Muscle of arm (tissue), 12 donors: ENCODE data around the gene TRNP1. TPM values are rescaled to one million over a fixed set of nuclear protein-coding genes. Genes with fewer than 3 reads are reported as not detected.

Experiments
- DNase-seq: peaks from one replicate; pipeline ENCODE4 v3.0.0-alpha.2; 2013
- polyA plus RNA-seq, 12 donors: library from polyadenylated mRNA; unstranded; fragments of 120-200 nt; gene quantifications; one replicate each; pipeline ENCODE4 v1.2.1, GENCODE V29; 2013; ENCODE audit not compliant: insufficient read length in 12 of 12

The TRNP1 gene
- polyA plus RNA-seq, 12 donors: 0.62 to 5.3 (median 1.6) TPM; not detected in 2

GRCh38 chr1:27000817-27001460, 7.4 kb downstream of the TRNP1 start:
- DNase-seq: no peak

DNA sequence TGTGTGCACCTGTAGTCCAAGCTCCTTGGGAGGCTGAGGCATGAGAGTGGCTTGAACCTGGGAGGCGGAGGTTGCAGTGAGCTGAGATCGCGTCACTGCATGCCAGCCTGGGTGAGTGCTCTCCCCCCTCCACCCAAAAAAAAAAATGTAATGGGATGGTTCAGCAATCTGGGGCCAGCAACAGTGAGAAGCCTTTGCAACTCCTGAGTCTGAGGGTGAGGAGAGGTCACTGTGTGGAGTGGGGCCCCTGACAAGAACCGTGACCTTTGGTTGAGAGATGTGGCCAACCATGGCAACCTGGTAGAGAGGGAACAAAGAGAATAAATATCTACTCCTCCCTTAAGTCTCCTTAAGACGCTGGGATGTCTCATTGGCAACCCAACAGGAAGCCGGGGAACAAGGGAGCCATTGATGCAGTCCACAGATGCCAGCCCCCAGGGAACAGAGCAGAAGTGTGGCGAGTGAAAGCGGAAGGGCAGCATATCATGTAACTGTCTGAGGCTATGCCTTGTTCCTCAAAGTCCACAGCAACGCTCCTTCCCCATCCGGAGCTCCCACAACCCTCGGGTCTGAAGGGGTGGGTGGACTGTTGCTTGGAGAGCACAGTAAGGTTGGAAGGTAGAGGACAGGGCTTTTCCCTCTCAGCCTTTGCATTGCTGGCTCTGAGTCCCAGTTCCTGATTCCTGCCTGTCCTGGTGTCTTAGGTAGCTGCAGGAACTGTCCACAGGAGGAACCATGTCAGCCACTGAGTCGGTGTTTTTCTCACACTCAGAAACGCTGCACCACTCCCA, 8.3 kb downstream of the TRNP1 start:
- DNase-seq: peak; percentile 35

GRCh38 chr1:27003745-27004470, 10.4 kb downstream of the TRNP1 start:
- DNase-seq: no peak

DNA sequence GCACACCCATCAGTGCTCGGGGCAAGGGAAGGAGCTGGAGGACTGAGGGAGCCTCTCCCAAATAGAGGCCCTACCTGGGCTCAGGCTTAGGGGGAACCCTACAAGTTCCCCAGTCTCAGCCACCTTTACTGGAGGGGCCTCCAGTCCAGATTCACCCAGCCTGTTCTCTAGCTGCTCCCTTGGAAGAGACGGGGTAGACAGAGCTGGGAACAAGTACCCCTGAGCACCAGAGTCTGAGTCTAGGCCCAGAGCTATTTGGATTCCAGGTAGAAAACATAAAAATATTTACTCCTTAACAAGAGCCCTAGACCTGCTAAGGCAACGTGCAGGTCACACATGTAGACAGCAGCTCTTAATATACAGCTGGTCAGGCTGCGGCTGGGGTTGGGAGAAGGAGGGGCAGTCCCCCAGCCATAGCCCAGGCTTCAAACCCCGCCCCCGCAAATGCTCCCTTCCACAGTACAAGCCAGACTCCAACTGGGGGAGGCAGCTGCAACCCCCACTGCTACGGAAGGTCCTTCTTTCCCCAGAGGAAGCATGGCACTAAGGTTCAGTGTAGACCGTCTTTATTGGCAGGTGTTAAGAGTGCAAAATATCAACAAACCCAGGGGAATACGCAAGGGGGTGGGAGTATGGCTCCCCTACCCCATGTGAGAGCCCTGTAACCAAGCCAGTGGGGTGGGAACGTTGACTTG, 11.1 kb downstream of the TRNP1 start:
- DNase-seq: no peak

DNA sequence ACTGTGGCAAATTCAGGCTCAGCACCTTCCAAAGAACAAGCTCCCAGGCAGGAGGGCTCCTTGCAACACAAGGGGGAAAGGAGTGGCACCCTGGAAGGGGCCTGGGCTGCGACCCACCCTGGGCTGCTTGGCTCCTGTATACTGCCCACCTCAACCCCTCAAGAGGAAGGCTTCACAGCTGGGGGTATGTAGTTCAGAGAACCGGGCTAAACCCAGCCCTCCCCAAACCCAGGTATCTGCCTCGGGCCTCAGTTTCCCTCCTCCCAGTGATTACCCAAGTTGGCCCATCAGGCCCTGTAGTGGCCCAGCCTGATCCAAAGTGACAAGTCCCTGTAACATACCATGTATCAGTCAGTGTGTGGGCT, 11.7 kb downstream of the TRNP1 start:
- no peak for DNase-seq

DNA sequence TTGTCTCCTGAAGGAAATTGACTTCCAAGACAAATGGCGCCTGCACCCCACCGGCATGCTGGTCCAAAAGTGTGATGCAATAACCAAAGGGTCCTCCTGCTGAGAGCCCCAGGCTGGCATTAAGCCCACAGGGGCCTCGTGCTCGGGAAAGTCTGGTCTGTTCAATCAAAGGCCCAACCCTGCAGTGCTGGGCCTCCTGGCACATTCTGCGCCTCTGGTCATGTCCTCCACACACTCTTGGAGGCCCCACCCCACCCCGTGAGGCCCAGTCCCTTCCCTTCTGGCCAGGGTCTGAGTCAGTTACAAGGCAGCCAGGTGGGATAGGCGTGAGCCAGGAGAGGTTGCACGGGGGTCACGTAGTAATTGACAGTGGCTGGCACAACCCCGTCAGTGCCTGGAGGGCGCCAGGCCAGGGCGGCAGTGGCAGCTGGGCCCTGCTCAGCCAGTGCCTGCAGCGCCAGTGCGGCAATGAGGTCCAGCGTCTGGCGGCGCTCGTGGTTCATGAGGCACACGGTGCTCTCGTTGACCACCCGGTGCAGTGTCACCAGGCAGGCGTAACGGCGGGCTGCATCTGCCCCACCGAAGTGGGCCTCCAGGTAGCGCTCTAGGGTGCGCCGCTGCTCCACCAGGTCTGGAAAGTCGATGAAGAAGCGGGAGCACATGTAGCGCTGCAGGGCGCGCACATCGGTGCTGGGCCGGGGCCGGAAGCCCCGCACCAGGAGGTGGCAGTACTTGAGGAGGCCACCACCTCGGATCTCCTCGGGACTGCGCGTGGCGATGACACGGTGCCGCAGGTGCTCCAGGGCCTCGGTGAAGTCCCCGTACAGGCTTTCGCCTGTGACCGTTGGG, 12.4 kb downstream of the TRNP1 start:
- DNase-seq: no peak

- no peak for DNase-seq
Measured at GRCh38 chr1:27006683-27007082, 13.2 kb downstream of the TRNP1 start.

GRCh38 chr1:27007909-27008582, 14.6 kb downstream of the TRNP1 start:
- no peak for DNase-seq

GRCh38 chr1:27009601-27010197, 16.2 kb downstream of the TRNP1 start:
- no peak for DNase-seq

DNA sequence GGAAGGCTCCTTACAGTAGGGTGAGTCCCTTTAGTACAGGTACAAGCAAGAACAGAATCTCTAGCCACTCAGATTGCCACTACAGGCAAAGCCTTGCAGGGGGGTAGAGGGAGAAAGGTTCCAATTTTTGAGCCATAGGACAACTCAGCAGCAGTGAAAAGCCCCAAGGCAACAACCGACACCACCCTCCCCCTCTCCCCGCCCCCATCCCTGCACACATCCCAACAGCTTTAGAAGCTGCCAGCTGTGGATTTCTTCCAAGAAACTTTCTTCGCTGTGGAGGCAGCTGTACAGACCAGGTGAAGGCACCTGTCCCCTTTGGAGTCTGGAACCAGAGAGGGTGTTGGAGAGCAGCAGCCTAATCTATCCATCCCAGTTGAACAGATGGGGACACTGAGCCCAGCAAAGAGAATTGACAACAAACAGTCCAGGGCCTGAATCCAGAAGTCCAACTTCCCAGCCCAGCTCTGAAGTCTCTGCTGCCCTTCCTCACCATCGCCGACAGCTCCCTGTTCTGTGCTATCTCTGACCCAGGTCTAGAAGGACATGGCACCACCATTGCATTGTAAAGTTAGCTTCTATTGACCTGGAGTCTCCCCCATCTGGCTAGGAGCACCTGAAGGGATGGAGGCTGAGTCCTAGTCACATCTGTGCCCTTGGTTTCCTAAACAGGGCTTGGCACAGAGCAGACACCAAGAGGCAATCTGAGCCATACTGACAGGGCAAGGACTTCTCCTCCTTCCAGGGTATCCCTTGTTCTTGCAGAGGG, 16.9 kb downstream of the TRNP1 start:
- DNase-seq: no peak

DNA sequence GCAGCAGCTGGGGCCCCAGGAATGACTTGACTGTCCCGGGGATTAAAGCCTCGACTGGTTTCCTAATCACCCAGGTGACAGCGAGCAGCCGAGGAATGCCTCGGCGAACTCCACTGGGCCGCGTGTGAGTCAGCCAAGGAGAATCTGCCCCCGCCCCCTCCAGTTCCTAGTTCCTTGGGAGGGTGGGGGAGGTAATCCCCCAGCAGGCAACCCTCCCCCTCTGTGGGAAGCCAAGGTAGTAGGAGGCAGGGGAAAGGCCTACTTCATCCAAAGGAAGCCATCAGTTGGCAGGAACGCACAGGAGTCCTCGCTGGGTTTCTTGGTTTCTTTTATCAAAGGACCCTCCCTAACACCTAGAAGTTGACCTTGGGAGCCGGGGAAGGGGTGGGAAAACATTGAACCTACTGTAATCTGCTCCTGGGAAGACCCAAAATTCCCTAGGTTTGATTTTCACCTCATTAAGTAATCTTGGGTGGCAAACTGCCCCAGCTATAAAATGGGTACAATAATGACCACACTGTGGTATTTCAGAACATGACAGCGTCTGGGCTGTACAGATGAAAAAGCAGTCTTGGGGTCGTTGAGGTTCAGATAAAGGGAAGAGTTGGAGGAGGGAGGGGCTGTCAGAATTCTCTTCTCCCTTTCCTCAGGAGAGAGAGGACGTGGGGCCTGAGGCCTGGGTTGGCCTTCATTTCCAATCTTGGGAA, 17.7 kb downstream of the TRNP1 start:
- DNase-seq: no peak

- DNase-seq: no peak
Measured at GRCh38 chr1:27011976-27012563, 18.6 kb downstream of the TRNP1 start.

GRCh38 chr1:27015260-27015659, 21.8 kb downstream of the TRNP1 start:
- DNase-seq: no peak

- no peak for DNase-seq
Measured at GRCh38 chr1:27016376-27016775, 22.9 kb downstream of the TRNP1 start.

DNA sequence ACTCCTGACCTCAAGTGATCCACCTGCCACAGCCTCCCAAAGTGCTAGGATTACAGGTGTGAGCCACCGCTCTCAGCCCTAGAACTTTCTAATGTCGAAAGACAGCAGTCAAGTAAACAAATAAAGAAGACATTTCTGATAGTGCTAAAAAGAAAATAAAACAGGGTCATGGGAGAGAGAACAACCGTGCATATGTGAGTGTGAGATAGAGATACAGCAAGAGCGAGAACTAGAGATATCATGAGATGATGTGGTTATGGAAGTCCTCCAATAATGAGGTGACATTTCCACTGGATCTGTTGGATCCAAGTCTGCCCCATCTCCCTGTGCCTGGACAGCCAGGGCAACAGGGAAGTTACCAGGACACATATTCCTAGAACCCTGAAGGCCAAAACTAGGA, 23.7 kb downstream of the TRNP1 start:
- no peak for DNase-seq

DNA sequence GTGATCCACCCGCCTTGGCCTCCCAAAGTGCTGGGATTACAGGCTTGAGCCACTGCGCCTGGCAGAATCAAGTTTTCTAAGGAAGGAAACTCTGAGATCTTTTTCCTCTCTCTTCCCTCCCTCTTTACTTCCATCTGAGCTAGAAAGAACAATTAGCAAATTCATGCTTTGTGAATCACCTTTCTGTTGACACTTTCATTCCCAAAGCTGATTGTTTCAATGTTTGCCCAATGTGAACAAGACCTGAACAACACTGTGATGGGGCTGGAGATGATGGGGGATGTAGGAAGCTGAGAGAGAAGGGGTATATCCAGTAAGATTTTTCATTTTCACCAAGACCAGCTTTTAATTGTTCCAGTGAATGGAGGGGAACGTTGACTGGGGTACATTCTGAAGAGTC, 24.8 kb downstream of the TRNP1 start:
- no peak for DNase-seq

DNA sequence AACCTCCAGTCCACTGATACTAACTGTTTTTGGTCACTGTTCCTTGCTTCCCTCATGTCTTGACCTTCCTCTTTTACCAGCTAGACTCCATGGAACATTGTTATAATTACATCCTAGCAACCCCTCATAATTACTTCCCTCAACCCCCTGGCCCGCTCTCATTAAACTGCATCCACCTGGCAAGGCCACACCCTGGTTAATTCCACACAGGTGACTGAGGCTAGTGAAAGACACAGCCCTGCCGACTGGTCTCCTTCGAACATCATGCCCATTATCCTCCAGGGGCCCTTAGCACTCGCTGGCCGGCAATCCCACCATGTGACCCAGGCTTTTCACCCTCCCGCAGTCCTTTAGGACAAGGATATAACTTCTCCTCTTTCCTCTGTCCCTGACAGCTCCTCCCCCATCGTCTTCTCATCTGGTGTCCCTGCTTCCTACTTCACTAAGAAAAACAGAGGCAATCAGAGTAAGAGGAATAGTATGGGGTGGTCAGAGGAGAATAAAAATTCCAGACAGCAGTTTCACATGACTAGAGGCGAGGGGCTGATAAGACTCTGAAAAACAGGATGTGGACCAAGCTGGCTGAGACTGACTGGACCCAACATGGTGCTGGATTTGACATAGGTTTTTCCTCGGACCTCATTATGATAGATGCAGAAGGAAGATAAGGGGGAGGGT, 28.0 kb downstream of the TRNP1 start:
- no peak for DNase-seq

DNA sequence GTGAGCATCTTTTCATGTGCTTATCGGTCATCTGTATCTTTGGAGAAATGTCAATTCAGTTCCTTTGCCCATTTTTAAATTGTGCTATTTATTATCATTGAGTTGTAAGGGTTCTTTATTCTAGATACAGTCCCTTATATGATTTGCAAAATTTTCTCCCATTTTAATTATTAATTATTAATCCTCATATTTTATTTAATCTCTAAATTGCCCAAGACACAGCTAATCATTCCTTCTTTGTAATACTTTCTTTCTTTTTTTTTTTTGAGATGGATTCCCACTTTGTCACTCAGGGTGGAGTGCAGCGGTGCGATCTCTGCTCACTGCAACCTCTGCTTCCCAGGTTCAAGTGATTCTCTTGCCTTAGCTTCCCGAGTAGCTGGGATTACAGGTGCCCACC, 32.2 kb downstream of the TRNP1 start:
- no peak for DNase-seq
